Esophagus (tissue), 2 donors: Measurements from ENCODE around the gene THSD7B. TPM values are rescaled to one million over a fixed set of nuclear protein-coding genes. Genes with fewer than 3 reads are reported as not detected.
"Not testable (repeated sequence)": the region's sequence is repeated elsewhere in the genome, so short reads cannot be mapped to it uniquely, and the experiment has no call there.

Source experiments
- H3K27ac ChIP-seq, 2 donors: one replicate each; pipeline ENCODE4 v1.5.1; 2013; ENCODE audit warnings: low read depth in 2 of 2, mild to moderate bottlenecking in 2 of 2, inconsistent platforms in 1 of 2, low read length in 1 of 2, moderate library complexity in 1 of 2
- H3K27me3 ChIP-seq, 2 donors: one replicate each; pipeline ENCODE4 v1.6.1; 2013; ENCODE audit warnings: low read length in 2 of 2, control low read depth in 1 of 2, mild to moderate bottlenecking in 1 of 2; ENCODE audit not compliant: insufficient read depth in 2 of 2, control insufficient read depth in 1 of 2
- H3K36me3 ChIP-seq, 2 donors: one replicate each; pipeline ENCODE4 v1.6.1; 2013; ENCODE audit warnings: low read length in 1 of 2; ENCODE audit not compliant: control insufficient read depth in 2 of 2, insufficient read depth in 2 of 2
- H3K4me1 ChIP-seq, 2 donors: one replicate each; pipeline ENCODE4 v1.6.1; 2013; ENCODE audit warnings: low read length in 1 of 2; ENCODE audit not compliant: control insufficient read depth in 2 of 2, insufficient read depth in 2 of 2
- H3K4me3 ChIP-seq, 2 donors: one replicate each; pipeline ENCODE4 v1.5.1; 2013; ENCODE audit warnings: low read length in 2 of 2, mild to moderate bottlenecking in 2 of 2, low read depth in 1 of 2, moderate library complexity in 1 of 2
- H3K9me3 ChIP-seq, 2 donors: one replicate each; pipeline ENCODE4 v1.6.1; 2013; ENCODE audit warnings: mild to moderate bottlenecking in 2 of 2, low read depth in 1 of 2, low read length in 1 of 2, moderate library complexity in 1 of 2; ENCODE audit not compliant: control insufficient read depth in 2 of 2, insufficient read depth in 1 of 2
- WGBS, 2 donors: extraction: QIAGEN DNeasy Blood & Tissue Kit; methylation state at CpG; one replicate each; pipeline ENCODE4 v1.1.7; 2013; 5-methylcytosine and 5-hydroxymethylcytosine counted together
- polyA plus RNA-seq, 2 donors: library from polyadenylated mRNA; stranded (reverse); fragments of 200-250 nt; gene quantifications; one replicate each; pipeline ENCODE4 v1.2.3, GENCODE V29; 2013
- donor health status: healthy with polysubstance abuse.
- donor health status: Bipolar disorder and iron deficiency.

THSD7B gene
- polyA plus RNA-seq, 2 donors = 0.22 to 0.32 TPM

DNA sequence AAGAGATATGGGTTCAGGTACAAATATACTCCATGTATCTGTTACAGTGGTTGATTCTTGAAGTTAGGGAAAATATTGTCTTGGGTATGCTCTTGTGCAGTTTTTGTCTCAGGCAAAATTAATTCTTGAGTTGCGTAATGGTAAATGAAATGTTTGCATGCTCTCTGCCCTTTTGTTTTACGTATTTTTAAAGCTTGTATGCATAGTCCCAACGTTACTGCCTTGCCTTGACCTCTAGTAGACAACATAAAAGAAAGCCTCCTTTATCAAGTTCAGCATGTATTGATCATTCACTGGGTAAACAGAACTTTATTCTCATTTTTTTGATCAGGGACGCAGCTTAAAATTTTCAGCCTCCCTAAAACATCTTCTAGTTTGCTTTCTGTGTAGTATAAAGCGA, 283.1 kb downstream of the THSD7B start:
- H3K9me3 ChIP-seq = no peaks in the 10 kb centered on the region
- no peaks in the 10 kb centered on the region for H3K4me1 ChIP-seq
- H3K4me3 ChIP-seq = no peak overlapping the region
- no peaks in the 10 kb centered on the region for H3K27me3 ChIP-seq
- H3K36me3 ChIP-seq = no peaks in the 10 kb centered on the region
- H3K27ac ChIP-seq = no peak overlapping the region
- 69 to 79% methylated on average over 5 of the region's 5 CpGs for WGBS, 2 donors

DNA sequence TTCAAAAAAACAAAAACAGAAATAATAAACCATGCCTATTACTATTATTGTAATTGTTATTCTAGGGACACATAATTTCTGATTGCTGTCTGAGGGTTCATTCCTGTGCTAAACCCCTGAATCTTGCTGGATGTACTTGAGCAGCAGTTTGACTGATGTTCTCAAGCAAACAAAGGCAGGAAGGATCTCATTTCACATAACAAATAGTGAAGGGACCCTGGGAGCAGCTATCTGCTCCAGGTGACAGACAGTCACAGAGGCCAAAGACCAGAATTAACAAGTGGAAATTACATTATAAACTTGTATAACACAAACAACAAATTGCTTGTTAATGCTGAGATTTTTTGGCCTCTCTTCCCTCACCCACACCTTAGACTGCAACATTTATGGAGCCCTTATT, 284.2 kb downstream of the THSD7B start:
- Histone ChIP-seq H3K4me1 (no peaks in the 10 kb centered on the region), H3K36me3 (no peaks in the 10 kb centered on the region), H3K27me3 (no peaks in the 10 kb centered on the region), H3K27ac (no peak overlapping the region), H3K9me3 (no peaks in the 10 kb centered on the region), H3K4me3 (no peak overlapping the region)

DNA sequence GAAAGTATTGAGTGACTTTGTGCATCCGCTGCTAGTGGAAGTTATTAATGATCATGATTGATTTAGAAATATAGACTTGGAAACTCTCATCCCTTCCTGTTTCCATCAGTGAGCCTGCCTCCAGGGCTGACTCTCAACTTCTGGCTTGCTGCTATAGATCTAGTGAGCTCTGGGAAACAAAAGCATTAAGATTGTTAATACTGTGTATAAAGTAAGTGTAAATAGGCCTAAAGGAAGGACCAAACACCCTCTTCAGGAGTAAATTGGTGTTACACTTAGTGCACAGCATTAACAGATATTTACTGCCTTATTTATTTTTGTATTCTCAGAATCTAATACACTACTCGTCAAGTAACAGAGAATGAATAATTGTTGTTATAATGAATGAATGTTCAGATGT, 285.6 kb downstream of the THSD7B start:
- Histone ChIP-seq H3K4me1 (no peaks in the 10 kb centered on the region), H3K9me3 (no peaks in the 10 kb centered on the region), H3K27ac (no peak overlapping the region), H3K36me3 (no peaks in the 10 kb centered on the region), H3K4me3 (no peak overlapping the region), H3K27me3 (no peaks in the 10 kb centered on the region)
- 62 to 65% methylated on average over 2 of the region's 2 CpGs for WGBS, 2 donors

DNA sequence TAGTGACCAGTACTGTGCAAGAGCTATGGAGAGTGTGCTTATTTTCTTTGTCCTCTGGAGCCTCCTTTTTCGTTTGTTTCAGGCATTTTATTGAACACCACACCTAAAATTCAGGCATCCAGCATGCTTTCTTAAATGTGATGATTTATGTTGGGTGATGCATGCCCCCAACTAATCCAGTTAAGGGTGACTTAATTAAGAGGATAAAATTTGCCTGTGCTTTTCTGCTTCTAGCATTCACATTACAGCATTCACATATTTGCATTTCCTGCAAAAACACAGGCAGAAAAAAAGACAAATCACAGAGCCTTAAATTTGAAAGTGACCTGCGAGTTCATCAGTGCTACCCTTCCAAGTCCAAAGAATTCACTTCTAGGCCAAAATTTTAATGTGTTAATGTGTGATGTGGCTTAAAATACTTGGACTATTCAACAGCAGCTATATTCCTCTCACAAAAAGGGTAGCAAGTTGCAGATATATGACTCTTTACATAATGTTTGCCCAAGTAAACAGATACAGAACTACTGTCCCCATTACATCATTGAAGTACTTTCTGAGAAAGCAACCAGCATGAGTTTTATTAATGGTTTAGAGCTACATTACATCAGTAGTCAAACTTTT, 286.5 kb downstream of the THSD7B start:
- 39 to 49% methylated on average over 2 of the region's 2 CpGs for WGBS, 2 donors
- H3K27me3 ChIP-seq = no peaks in the 10 kb centered on the region
- H3K4me1 ChIP-seq = no peaks in the 10 kb centered on the region
- H3K9me3 ChIP-seq = peaks cover 0 to 2% of the 10 kb centered on the region in 2 donors
- no peak overlapping the region for H3K4me3 ChIP-seq
- no peak overlapping the region for H3K27ac ChIP-seq
- no peaks in the 10 kb centered on the region for H3K36me3 ChIP-seq

DNA sequence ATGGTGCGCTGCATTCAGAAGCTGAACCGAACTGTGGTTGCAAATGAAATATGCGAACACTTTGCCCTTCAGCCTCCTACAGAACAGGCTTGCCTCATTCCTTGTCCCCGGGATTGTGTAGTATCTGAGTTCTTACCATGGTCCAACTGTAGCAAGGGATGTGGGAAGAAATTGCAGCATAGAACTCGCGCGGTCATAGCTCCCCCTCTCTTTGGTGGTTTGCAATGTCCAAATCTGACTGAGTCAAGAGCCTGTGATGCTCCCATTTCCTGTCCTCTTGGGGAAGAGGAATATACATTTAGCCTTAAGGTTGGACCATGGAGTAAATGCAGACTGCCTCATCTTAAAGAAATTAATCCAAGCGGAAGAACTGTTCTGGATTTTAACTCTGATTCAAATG, 291.4 kb downstream of the THSD7B start:
- 93 to 95% methylated on average over 8 of the region's 8 CpGs for WGBS, 2 donors
- H3K4me3 ChIP-seq = no peak overlapping the region
- H3K27ac ChIP-seq = no peak overlapping the region
- peaks cover 0 to 2% of the 10 kb centered on the region in 2 donors for H3K9me3 ChIP-seq
- no peaks in the 10 kb centered on the region for H3K4me1 ChIP-seq
- no peaks in the 10 kb centered on the region for H3K36me3 ChIP-seq
- no peaks in the 10 kb centered on the region for H3K27me3 ChIP-seq

DNA sequence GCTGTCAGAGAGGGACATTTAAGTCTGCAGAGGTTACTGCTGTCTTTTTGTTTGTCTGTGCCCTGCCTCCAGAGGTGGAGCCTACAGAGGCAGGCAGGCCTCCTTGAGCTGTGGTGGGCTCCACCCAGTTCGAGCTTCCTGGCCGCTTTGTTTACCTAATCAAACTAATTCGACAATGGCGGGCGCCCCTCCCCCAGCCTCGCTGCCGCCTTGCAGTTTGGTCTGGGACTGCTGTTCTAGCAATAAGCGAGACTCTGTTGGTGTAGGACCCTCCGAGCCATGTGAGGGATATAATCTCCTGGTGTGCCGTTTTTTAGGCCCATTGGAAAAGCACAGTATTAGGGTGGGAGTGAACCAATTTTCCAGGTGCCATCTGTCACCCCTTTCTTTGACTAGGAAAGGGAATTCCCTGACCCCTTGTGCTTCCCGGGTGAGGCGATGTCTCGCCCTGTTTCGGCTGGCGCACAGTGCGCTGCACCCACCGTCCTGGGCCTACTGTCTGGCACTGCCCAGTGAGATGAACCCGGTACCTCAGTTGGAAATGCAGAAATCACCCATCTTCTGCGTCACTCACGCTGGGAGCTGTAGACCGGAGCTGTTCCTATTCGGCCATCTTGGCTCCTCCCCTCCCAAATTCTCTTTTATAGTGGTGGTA, 310.9 kb downstream of the THSD7B start:
- H3K9me3 ChIP-seq, H3K36me3 ChIP-seq, H3K27ac ChIP-seq, H3K4me1 ChIP-seq, H3K27me3 ChIP-seq, H3K4me3 ChIP-seq: not testable (repeated sequence)
- WGBS, 2 donors = 97 to 98% methylated on average over 22 of the region's 22 CpGs

DNA sequence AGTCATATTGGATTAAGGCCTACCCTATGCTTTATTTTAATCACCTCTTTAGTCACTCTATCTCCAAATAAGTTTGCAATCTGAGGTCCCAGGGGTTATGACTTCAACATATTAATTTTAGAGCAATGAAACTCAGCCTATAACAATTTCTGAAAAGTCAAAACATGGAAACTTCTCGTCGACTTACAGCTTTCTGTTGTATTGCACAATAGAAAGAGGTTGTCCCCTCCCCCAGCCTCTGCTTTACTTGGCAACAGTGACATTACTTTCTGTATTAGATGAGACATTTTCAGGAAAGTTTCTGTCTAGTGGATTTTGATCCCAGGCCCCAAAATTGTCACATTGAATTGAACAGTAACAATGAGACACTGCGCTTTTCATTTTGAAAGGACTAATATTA, 326.4 kb downstream of the THSD7B start:
- 69 to 78% methylated on average over 3 of the region's 3 CpGs for WGBS, 2 donors

DNA sequence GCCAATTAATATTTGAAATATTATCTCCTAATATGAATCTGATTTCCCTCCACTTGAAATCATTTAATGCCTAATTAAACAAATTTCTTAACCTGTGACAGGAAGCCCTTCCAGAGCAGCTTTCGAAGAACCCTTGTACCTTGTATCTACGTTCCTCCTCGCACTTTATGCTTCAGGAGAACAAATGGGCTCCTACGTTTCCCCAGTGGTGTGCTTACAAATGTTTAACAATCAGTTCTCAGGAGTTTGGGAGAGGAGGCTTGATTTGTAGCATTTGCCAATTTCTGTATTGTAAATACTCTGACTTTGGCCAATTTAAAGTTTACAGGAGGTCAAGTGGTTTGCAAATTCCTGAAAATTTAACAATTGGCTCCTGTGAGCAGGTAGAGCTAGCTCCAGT, 327.8 kb downstream of the THSD7B start:
- no peak overlapping the region for H3K27ac ChIP-seq
- H3K4me1 ChIP-seq = no peaks in the 10 kb centered on the region
- WGBS, 2 donors = 88 to 89% methylated on average over 4 of the region's 4 CpGs
- H3K4me3 ChIP-seq = no peak overlapping the region
- no peaks in the 10 kb centered on the region for H3K27me3 ChIP-seq
- no peaks in the 10 kb centered on the region for H3K9me3 ChIP-seq
- H3K36me3 ChIP-seq = no peaks in the 10 kb centered on the region

More for the DNA sequence above, 326.4 kb downstream of the THSD7B start:
- H3K4me1 ChIP-seq = no peaks in the 10 kb centered on the region
- H3K9me3 ChIP-seq = no peaks in the 10 kb centered on the region
- H3K36me3 ChIP-seq = no peaks in the 10 kb centered on the region
- H3K27me3 ChIP-seq = no peaks in the 10 kb centered on the region
- no peak overlapping the region for H3K27ac ChIP-seq
- no peak overlapping the region for H3K4me3 ChIP-seq

DNA sequence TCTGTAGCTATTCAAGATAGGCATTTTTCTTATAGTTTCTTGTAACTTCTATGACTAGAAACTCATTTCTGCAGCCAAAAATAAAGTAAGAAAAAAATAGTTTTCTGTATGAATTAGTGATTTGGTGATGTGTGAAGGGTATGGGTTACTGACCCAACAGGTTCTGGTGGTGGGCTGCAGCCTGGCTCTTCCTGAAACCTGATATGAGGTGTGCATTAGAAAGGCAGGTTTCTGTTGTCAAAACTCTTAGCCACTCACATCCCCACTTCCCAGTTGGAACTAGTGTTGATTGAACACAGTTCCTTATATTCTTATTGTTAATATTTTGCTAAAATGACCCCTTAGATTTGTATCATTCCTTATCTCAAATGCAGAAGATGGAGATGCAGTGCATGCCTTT, 330.8 kb downstream of the THSD7B start:
- H3K36me3 ChIP-seq = no peaks in the 10 kb centered on the region
- no peaks in the 10 kb centered on the region for H3K4me1 ChIP-seq
- H3K27ac ChIP-seq = no peak overlapping the region
- H3K9me3 ChIP-seq = no peaks in the 10 kb centered on the region
- H3K4me3 ChIP-seq = no peak overlapping the region
- no peaks in the 10 kb centered on the region for H3K27me3 ChIP-seq

DNA sequence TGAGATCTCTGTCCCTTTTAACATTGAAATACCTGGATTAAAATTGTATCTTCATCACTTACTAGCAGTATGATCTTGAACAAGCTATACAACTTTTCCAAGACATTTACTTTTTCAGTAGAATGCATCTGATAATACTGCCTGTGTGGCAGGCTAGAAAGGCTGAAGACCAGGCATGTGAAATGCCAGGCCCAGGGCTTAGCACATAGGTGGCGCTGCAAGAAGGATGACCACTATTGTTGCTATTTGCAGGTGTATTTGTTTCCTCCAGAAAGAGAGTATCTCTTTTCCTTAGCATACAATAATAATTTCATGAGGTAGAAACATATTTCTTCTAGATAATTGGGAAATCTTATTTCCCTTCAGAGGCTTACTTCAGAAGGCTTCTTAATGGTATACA, 331.3 kb downstream of the THSD7B start:
- no peaks in the 10 kb centered on the region for H3K4me1 ChIP-seq
- no peak overlapping the region for H3K4me3 ChIP-seq
- H3K27me3 ChIP-seq = no peaks in the 10 kb centered on the region
- H3K27ac ChIP-seq = no peak overlapping the region
- no peaks in the 10 kb centered on the region for H3K36me3 ChIP-seq
- H3K9me3 ChIP-seq = no peaks in the 10 kb centered on the region
- 59 to 78% methylated on average over 1 of the region's 1 CpG for WGBS, 2 donors
